Eye (tissue), 1 donor: Measurements from ENCODE around the gene CNTNAP1.
A peak's percentile ranks its signal among the peaks of the same experiment; 100 is the strongest.

Experiments
- DNase-seq: peaks from one replicate; pipeline ENCODE4 v3.0.0-alpha.2; 2015

Gene CNTNAP1

GRCh38 chr17:42670789-42671657 lies 11.3 kb upstream of the CNTNAP1 start:
- peak; percentile 15 for DNase-seq

- no peak for DNase-seq
Measured at GRCh38 chr17:42672038-42672437, 10.3 kb upstream of the CNTNAP1 start.

GRCh38 chr17:42673266-42673884 lies 9.0 kb upstream of the CNTNAP1 start:
- DNase-seq: no peak

GRCh38 chr17:42673885-42674754 lies 8.2 kb upstream of the CNTNAP1 start:
- DNase-seq: peak; percentile 47

DNA sequence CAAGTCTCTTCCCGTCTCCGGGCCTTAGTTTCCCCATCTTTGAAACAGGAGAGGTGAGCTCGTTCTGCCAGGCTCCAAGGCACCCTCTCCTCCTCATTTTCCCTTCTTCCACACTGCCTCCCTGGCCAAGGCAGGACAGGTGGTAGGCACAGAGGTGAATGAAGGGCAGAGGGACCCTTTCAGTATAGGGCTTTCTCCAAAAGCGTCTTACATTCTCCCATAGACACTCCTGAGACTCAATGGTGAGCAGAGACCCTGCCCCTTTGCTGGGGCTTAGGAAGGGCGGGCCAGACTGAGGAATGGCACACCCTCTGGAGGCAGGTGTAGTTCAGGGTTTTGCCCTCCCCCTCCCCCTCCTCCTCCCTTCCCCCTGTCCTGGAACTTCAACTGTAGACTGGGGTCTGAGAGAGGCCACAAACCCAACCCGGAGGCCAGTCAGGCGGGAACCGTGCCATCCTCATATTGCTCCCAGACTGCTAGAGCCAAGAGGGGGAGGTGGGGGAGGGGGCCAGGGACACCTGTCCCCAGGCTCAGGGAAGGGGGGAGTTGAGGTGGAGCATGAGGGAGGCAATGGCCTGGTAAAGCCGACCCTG lies 7.5 kb upstream of the CNTNAP1 start:
- DNase-seq: peak; percentile 18

DNA sequence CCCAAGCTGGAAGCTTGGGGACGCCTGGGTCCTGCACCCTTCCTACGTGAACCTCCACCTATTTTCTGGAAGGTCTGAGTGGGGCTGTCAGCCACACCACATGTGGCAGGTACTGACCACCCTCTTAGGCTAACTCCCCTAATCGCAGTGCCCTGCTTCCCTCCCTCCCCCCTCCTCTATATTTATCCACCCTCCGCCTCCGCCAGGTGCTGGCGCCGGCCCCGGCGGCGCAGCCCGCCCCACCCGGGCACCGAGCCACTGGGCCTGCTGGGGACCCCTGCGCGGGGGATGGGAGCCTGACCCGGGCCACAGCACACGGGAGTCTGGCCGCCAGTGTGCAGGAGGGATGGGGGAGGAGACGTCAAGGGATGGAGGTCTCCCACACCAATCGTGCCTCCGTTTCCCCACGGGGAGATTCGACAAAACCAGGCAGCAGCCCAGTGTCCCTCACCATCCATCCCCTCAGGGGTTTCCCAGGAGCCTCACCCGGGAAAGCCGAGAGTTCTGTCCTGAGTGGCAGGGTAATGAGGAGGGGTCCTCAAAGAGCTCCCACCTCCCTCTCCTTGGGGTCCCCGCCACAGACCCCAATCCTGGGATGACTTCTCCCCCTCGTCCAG lies 6.9 kb upstream of the CNTNAP1 start:
- DNase-seq: no peak

DNA sequence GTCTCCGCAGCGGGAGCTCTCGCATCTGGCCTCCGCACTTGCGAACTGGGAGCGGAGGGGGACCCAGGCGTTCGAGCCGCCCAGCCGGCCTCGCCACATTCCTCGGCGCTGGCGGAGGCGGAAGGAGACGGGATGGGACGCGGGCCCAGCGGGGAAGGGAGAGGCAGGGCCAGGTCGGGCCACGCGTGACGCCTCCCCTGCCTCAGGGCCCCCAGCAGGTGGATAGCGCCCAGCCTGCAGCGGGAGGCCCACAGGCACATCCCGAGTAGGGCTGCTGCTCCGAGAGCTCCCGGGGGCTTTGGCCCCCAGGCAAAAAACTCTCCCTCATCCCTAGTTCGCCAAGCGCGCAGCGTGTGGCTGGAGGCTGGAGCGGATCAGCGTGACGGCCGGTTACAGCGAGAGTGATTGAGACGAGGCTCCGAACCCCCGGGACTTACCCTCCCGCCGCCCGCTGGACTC lies 6.3 kb upstream of the CNTNAP1 start:
- peak; percentile 74 for DNase-seq

DNA sequence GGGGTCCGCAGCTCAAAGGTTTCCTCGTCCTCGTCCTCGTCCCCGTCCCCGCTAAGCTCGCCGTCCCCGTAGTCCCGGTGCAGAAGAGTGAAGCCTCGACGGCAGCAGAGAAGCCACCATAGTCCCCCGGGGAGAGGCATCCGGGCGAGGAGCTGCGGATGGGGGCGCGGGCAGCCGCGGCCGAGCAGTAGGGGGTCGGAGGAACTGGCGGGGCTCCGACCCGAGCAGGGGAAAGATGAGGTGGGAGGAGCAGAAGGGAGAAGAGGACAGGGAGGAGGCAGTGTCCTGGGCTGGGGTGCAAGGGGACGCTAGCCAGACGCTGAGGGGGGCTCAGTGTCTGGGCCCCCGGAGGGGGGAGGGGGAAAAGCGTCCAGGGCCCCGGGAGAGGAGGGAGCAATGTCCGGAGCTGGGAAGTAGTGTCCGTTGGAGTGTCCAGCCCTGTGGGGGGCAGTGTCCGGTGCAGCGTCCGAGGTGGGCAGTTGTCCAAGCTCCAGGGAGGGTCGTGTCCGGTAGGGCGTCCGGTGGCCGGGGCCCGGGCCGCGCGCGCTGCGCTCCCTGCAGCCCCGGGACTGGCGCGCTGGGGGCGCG lies 5.8 kb upstream of the CNTNAP1 start, which contains the start of gene PLEKHH3:
PLEKHH3 (minus strand) TSS at position 571 of the 588 bp plus-strand sequence; CDS start at position 140, 431 bp downstream.
- no peak for DNase-seq

DNA sequence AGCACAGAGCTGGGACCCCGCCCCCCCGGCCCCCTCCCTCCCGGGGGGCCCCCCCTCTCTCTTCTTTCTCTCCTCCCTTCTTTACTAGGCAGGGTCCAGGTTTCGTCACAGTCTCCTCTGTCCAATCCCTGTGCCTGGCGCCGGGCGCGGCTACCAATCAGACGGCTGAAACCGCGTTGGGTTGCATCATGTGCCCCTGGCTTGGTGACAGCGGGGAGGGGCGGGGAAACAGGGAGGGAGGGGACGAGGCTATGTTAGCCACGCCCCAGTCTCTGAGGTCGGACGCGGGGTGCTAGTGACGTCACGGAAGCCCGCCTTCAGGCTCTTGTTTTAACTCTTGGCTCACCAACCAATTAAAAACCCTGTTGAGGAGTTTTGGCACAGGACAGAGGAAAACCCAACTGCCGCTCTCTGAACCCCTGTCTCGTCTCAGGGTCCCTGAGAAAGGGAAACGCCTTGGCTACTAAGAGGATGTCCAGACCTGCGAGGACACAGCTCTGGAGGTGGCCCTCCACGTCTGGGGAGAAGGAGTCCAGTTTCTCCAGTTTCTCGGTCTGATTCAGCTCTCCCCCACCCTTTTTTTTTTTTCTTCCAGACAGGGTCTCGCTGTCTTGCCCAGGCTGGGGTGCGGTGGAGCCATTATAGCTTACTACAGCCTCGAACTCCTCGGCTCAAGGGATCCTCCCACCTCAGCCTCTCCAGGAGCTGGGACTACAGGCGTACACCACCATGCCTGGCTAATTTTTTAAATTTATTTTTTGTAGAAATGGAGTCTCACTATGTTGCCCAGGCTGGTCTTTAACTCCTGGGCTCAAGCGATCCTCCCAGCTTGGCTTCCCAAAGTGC lies 5.1 kb upstream of the CNTNAP1 start:
- DNase-seq: peak; percentile 100

DNA sequence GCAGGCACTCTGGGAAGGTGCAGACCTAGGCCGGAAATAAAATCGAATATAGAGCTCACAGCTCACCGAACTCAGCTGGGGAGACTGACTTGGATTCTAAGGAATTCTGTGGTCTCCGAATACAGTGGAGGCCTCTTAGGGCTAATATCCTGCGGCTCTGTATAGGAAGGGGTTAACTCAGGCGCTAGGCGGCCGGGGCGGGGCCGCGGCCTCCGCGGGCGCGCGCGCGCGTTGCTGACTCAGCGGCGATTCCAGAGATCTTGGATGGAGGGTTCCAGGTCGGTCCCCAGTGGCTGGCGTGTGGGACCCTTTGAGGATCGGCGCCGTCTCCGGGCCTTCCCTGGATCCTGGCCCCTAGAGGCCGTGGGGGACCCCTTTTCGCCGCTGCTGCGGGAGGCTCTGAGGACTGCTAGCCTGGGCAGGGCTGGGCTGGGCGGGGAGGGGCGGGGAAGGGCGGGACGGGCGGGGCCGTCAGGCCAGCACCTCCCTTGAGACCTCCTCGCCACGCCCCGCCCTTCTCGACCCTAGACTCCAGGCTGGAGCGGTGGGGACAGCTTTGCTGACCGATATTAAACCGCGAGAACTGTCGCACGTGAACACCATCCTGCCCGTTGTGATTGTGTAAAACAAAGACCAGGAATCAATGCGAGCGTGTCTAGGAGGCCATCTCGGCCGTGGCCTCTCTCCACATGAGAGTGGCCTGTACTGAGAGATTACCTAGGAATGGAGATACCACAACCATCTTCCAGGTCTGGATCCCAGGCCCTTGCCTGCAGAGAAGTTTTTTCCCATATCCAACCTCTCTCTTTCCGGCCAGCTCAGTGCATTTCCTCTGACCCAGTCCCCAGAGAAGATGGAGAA lies 4.2 kb upstream of the CNTNAP1 start:
- peak; percentile 96 for DNase-seq

- DNase-seq: peak; percentile 72
Measured at GRCh38 chr17:42678951-42679491, 3.3 kb upstream of the CNTNAP1 start.

- peak; percentile 93 for DNase-seq
Measured at GRCh38 chr17:42679492-42680330, 2.6 kb upstream of the CNTNAP1 start.

GRCh38 chr17:42680331-42680808 lies 2.0 kb upstream of the CNTNAP1 start:
- DNase-seq: peak; percentile 51

DNA sequence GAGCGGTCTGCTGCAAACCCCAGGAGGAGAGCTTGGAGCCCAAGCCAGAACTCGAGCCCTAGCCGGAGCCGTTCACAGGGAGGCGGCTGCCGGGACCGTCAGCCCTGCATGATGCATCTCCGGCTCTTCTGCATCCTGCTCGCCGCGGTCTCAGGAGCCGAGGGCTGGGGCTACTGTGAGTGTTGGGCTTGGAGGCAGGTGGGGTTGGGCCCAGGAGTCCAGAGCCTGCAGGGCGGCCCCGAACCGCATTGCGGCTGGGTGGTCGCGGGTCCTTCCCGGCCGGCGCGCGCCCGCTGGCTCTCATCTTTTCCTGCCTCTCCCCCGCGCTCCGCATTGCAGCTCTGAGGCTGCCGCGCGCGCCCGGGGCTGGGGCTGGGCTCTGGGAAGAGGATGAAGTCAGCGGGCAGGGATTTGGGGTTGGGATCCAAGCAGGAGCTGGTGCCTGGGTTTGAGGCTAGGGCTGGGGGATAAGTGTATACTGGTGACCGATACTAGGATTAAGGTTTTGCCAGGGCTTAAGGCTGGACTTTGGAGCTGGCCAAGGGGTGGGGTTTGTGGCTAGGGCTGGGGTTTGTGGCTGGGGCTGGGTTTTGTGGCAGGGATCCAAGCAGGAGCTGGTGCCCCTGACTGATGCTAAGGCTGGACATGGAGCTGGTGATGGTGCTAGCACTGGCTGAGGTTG lies 532 bp downstream of the CNTNAP1 start:
- peak; percentile 86 for DNase-seq

- peak; percentile 64 for DNase-seq
Measured at GRCh38 chr17:42683407-42684034, 1.2 kb downstream of the CNTNAP1 start.

- peak; percentile 49 for DNase-seq
Measured at GRCh38 chr17:42684929-42685556, 2.7 kb downstream of the CNTNAP1 start.

DNA sequence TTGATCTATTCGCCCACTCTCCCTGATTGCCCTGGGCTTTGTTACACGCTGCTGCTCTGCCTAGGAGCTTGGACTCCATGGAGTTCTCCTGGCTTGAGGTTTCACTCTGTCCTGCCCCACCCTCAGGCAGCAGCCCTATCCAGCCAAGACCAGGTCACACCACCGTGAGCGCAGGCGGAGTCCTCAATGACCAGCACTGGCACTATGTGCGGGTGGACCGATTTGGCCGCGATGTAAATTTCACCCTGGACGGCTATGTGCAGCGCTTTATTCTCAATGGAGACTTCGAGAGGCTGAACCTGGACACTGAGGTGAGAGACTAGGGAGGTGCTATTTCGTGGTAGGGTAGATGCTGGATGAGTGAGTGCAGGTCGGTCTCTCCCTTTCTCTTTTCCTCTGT lies 3.5 kb downstream of the CNTNAP1 start:
- peak; percentile 48 for DNase-seq
